Tibial artery (tissue), 4 donors: ENCODE results near the gene CACNA1H.

Source experiments
- DNase-seq, 2 donors: peaks; one replicate each; pipeline ENCODE4 v3.0.0-alpha.2; 2019
- H3K27ac ChIP-seq, 2 donors: fragments of 200-600 bp; sonication (generic) in 1 of 2; 1 replicate in 1 of 2; 2 replicates in 1 of 2; pipeline ENCODE4 v1.5.1; 2018 to 2019; ENCODE audit warnings: mild to moderate bottlenecking in 1 of 2
- H3K27me3 ChIP-seq, 2 donors: fragments of 200-600 bp; sonication (generic) in 1 of 2; one replicate each; pipeline versions ENCODE4 v1.5.1 to v1.6.0; 2016 to 2019
- H3K36me3 ChIP-seq, 3 donors: fragments of 200-600 bp; sonication (generic) in 2 of 3; one replicate each; pipeline ENCODE4 v1.5.1; 2016 to 2019; ENCODE audit warnings: mild to moderate bottlenecking in 2 of 3
- H3K4me1 ChIP-seq, 4 donors: fragments of 200-600 bp; sonication (generic) in 2 of 4; 1 replicate in 3 of 4; 2 replicates in 1 of 4; pipeline ENCODE4 v1.5.1; 2016 to 2019
- H3K4me3 ChIP-seq, 2 donors: fragments of 200-600 bp; sonication (generic) in 1 of 2; 1 replicate in 1 of 2; 2 replicates in 1 of 2; pipeline ENCODE4 v1.5.1; 2018 to 2019; ENCODE audit warnings: mild to moderate bottlenecking in 2 of 2
- H3K9me3 ChIP-seq, 3 donors: fragments of 200-600 bp; sonication (generic) in 1 of 3; one replicate each; pipeline ENCODE4 v1.5.1; 2016 to 2019
- intact Hi-C: fragments of 100-400 bp; cut with DNase I; formaldehyde crosslinking; loops from one replicate; pipeline ENCODE4 v1.15.0; 2023; ENCODE audit warnings: low total_unique reads
- TF ChIP-seq, protein P1 (sequence below), 2 experiments: fragments of 200-600 bp in 1 of 2; fragments of 450-650 bp in 1 of 2; IDR thresholded peaks; one replicate each; pipeline ENCODE4 v1.5.1; 2017 to 2019; ENCODE audit warnings: antibody characterized with exemption in 2 of 2, mild to moderate bottlenecking in 1 of 2, moderate library complexity in 1 of 2

The CACNA1H gene

DNA sequence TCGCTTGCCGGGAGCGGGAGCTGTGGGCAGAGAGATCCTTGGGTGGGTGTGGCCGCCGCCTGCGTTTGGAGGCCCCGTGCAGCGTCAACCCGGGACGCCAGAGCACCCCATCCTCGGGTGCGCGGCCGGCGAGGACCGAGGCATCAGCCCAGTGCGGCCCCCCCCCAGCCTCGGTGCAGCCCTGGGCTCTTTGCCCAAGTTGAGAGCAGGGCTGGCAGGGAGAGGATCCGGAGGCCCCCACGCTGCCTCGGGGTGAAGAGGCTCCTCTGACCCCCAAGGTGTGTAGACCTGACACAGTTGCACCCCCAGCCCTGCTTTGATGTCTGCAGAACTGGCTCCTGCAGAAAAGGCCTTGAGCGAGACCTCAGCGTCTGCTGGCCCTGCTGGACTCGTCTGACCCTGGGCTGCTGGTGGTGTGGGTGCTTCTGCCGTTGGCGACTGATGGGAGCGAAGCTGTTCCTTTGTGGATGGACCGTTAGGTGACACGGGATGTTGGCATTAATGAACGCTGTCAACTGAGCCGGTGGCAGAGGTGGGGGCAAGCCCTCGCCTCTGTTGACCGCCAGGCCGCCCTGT, 8.0 kb downstream of the CACNA1H start:
- Histone ChIP-seq H3K36me3 (peaks cover 5 to 11% (median 10%) of the 10 kb centered on the region in 3 donors), H3K4me3 (peak overlapping the region; percentile 12 to 28), H3K27me3 (peaks cover 0 to 18% of the 10 kb centered on the region in 2 donors), H3K9me3 (no peaks in the 10 kb centered on the region), H3K27ac (peak overlapping the region; percentile 66 to 94), H3K4me1 (peaks cover 0 to 93% (median 61%) of the 10 kb centered on the region in 4 donors)
- intact Hi-C loops = no loop called here
- DNase-seq = no peak
- TF ChIP-seq, protein P1, sequence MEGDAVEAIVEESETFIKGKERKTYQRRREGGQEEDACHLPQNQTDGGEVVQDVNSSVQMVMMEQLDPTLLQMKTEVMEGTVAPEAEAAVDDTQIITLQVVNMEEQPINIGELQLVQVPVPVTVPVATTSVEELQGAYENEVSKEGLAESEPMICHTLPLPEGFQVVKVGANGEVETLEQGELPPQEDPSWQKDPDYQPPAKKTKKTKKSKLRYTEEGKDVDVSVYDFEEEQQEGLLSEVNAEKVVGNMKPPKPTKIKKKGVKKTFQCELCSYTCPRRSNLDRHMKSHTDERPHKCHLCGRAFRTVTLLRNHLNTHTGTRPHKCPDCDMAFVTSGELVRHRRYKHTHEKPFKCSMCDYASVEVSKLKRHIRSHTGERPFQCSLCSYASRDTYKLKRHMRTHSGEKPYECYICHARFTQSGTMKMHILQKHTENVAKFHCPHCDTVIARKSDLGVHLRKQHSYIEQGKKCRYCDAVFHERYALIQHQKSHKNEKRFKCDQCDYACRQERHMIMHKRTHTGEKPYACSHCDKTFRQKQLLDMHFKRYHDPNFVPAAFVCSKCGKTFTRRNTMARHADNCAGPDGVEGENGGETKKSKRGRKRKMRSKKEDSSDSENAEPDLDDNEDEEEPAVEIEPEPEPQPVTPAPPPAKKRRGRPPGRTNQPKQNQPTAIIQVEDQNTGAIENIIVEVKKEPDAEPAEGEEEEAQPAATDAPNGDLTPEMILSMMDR (IDR thresholded peaks at IDR 0.05) = no peak

DNA sequence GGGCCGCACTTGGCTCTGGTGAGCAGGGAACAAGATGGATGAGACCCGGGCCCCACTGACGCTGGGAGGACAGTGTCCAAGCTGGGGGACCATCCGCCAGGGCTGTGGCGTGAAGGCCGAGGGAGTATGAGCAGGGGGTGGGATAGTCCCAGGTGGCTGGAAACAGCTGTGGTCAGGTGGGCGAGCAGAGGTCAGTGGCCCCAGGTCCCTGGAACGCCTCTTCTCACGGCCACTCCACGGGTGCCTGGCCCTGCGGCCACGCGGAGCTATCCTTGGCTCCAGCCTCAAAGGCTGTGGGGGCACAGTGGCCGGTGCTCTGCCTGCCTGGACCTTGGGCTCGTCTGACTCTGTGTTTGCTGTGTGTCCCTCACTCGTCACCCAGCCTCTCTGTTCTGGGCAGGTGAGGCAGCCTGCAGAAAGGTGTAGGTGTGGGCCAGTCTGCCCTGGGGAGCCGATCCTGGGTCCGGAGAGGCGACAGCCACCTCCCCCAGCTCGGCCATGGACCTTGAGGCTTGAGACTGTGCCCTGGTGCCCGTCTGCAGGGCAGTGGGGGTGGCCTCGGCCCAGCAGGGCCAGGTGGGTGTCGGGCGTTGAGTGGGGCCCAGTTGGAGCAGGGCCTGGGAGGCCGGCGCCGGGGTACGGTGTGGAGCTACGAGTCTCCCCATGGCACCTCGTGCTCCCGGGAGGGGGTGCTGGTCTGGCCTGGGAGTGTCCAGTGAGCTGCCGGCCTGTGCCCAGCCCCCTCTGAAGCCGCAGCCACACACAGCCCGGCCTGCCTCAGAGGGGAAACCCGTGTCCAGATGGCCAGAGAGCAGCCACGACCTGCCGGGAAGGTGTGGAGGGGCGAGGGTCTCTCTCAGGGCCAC, 10.0 kb downstream of the CACNA1H start:
- Histone ChIP-seq H3K36me3 (peaks cover 10 to 21% (median 16%) of the 10 kb centered on the region in 3 donors), H3K4me1 (peaks cover 0 to 86% (median 46%) of the 10 kb centered on the region in 4 donors), H3K9me3 (no peaks in the 10 kb centered on the region), H3K4me3 (no peak overlapping the region), H3K27me3 (peaks cover 0 to 15% of the 10 kb centered on the region in 2 donors), H3K27ac (no peak overlapping the region)
- intact Hi-C loops = no loop called here
- TF ChIP-seq, protein P1 (IDR thresholded peaks at IDR 0.05) = no peak
- no peak for DNase-seq

DNA sequence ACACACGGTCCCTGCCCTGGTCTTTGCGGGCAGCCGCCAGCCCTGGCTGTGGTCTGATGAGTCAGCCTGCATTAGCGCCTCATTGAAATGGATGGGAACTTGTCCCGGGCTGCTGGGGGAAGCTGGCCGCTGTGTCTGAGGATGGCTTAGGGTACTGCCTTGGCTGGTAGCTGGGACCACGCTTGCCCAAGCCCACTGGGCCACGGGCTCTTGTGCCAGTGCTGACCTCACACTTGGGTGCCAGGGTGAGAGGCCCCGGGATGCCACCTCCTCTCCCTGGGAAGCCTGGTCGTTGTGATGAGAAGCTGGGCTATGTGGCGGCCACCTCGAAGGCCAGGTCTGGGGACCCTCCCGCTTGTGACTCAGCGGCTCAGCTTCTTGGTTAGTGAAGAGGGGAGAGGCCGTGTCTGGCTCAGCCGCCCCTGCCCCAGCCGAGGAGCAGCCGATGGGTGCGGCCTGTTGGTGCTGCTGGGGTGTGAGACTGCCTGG, 10.7 kb downstream of the CACNA1H start:
- H3K36me3 ChIP-seq = peaks cover 10 to 21% (median 16%) of the 10 kb centered on the region in 3 donors
- H3K4me3 ChIP-seq = no peak overlapping the region
- intact Hi-C loops = no loop called here
- no peak overlapping the region for H3K27ac ChIP-seq
- peaks cover under 1 to 86% (median 45%) of the 10 kb centered on the region in 4 donors for H3K4me1 ChIP-seq
- TF ChIP-seq, protein P1 (IDR thresholded peaks at IDR 0.05) = no peak
- H3K9me3 ChIP-seq = no peaks in the 10 kb centered on the region
- no peak for DNase-seq
- peaks cover 0 to 10% of the 10 kb centered on the region in 2 donors for H3K27me3 ChIP-seq

DNA sequence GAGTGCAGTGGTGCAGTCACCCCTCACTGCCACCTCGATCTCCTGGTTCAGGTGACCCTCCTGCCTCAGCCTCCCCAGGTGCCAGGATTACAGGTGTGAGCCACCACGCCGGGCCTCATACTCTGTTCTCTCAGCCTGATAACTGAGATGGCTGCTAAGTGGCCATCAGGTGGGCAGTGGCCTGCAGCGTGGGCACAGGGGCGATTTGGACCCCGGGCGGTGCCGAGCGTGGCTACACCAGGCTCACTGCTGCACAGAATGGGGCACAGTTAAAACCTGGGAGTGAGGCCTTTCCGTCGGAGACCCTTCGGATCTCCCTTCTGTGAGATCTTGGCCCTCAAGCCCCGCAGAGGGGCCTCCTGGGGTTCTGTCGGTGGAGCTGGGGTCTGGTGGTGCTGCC, 11.5 kb downstream of the CACNA1H start:
- TF ChIP-seq, protein P1 (IDR thresholded peaks at IDR 0.05) = no peak
- H3K4me3 ChIP-seq = no peak overlapping the region
- intact Hi-C loops = no loop called here
- no peak for DNase-seq
- H3K27ac ChIP-seq = no peak overlapping the region
- H3K4me1 ChIP-seq = peaks cover 6 to 86% (median 45%) of the 10 kb centered on the region in 4 donors
- H3K9me3 ChIP-seq = no peaks in the 10 kb centered on the region
- peaks cover 10 to 21% (median 16%) of the 10 kb centered on the region in 3 donors for H3K36me3 ChIP-seq
- peaks cover 0 to 10% of the 10 kb centered on the region in 2 donors for H3K27me3 ChIP-seq

DNA sequence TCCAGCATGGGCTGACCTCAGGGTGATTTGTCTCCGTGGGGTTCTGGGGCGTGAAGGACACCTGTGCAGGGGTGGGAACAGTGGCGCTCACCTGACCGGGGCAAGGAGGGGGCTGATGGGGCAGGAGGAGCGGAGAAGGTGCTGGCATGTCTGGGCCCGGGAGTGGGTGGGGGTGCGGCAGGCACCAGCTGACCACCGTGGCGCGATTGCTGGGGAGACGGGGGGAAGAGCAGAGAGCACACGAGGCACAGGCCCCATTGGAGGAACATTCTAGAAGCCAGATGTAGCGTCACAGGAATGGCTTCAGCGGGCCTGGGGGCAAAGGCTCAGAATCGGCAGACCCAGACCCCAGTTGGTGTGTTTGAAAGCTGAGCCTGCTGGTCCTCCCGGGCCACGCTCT, 12.1 kb downstream of the CACNA1H start:
- no peak for DNase-seq
- H3K36me3 ChIP-seq = peaks cover 10 to 21% (median 16%) of the 10 kb centered on the region in 3 donors
- H3K9me3 ChIP-seq = no peaks in the 10 kb centered on the region
- H3K4me1 ChIP-seq = peaks cover 6 to 86% (median 45%) of the 10 kb centered on the region in 4 donors
- no peak overlapping the region for H3K27ac ChIP-seq
- intact Hi-C loops = no loop called here
- H3K4me3 ChIP-seq = no peak overlapping the region
- peaks cover 0 to 10% of the 10 kb centered on the region in 2 donors for H3K27me3 ChIP-seq
- TF ChIP-seq, protein P1 (IDR thresholded peaks at IDR 0.05) = no peak
